ENCODE data around the gene NAALADL2. TPM values are rescaled to one million over a fixed set of nuclear protein-coding genes. Genes with fewer than 3 reads are reported as not detected.

NAALADL2 gene
- total and polyA plus RNA-seq, 2 donors (not counting 1 experiment from before 2014, with no cell fraction given): 8.8 to 11.6 TPM

GRCh38 chr3:175511219-175511785 lies 652.2 kb downstream of the NAALADL2 start:
- Histone ChIP-seq H3K4me1 (ENCODE audit: control insufficient read depth, extremely low read depth, insufficient read depth, low read length) (no peaks in the 10 kb centered on the region), H3K36me3 (ENCODE audit: control insufficient read depth, insufficient read depth, low read length) (no peaks in the 10 kb centered on the region), H4K20me1 (ENCODE audit: control insufficient read depth, extremely low read depth, insufficient read depth, low read length) (no peaks in the 10 kb centered on the region), H3K79me2 (ENCODE audit: control insufficient read depth, insufficient read depth, low read length) (no peaks in the 10 kb centered on the region), H3K9ac (ENCODE audit: insufficient read depth, low read length) (no peak overlapping the region), H3K9me3 (ENCODE audit: control insufficient read depth, insufficient read depth, low read depth, low read length) (no peaks in the 10 kb centered on the region), H3K27ac (ENCODE audit: insufficient read depth, low read length) (no peak overlapping the region), H3K4me3 (replicated peaks in 1 of 4; ENCODE audit: control extremely low read depth in 1 of 4, insufficient read depth in 1 of 4, low read depth in 3 of 4, low read length in 4 of 4) (no peak overlapping the region), H2AFZ (ENCODE audit: low read length) (no peak overlapping the region), H3K4me2 (ENCODE audit: extremely low read depth, insufficient read depth, low read length) (no peak overlapping the region), H3K27me3 (ENCODE audit: control insufficient read depth, insufficient read depth, low read length) (no peaks in the 10 kb centered on the region)
- no peak for DNase-seq (ENCODE audit: low read depth in 2 of 2)
- TF ChIP-seq EZH2 (IDR thresholded peaks at IDR 0.05; ENCODE audit: low read length, missing control alignments) (no peak), CTCF (conservative IDR thresholded peaks at IDR 0.05 in 1 of 2, IDR thresholded peaks at IDR 0.05 in 1 of 2; ENCODE audit: low read depth in 1 of 2, low read length in 2 of 2) (no peak)

- Histone ChIP-seq H4K20me1 (ENCODE audit: control insufficient read depth, extremely low read depth, insufficient read depth, low read length) (no peaks in the 10 kb centered on the region), H3K4me2 (ENCODE audit: extremely low read depth, insufficient read depth, low read length) (no peak overlapping the region), H3K4me1 (ENCODE audit: control insufficient read depth, extremely low read depth, insufficient read depth, low read length) (no peaks in the 10 kb centered on the region), H3K9ac (ENCODE audit: insufficient read depth, low read length) (no peak overlapping the region), H3K9me3 (ENCODE audit: control insufficient read depth, insufficient read depth, low read depth, low read length) (no peaks in the 10 kb centered on the region), H2AFZ (ENCODE audit: low read length) (no peak overlapping the region), H3K36me3 (ENCODE audit: control insufficient read depth, insufficient read depth, low read length) (no peaks in the 10 kb centered on the region), H3K4me3 (replicated peaks in 1 of 4; ENCODE audit: control extremely low read depth in 1 of 4, insufficient read depth in 1 of 4, low read depth in 3 of 4, low read length in 4 of 4) (no peak overlapping the region), H3K27me3 (ENCODE audit: control insufficient read depth, insufficient read depth, low read length) (no peaks in the 10 kb centered on the region), H3K27ac (ENCODE audit: insufficient read depth, low read length) (no peak overlapping the region), H3K79me2 (ENCODE audit: control insufficient read depth, insufficient read depth, low read length) (no peaks in the 10 kb centered on the region)
- DNase-seq (ENCODE audit: low read depth in 2 of 2): no peak
- TF ChIP-seq EZH2 (IDR thresholded peaks at IDR 0.05; ENCODE audit: low read length, missing control alignments) (no peak), CTCF (conservative IDR thresholded peaks at IDR 0.05 in 1 of 2, IDR thresholded peaks at IDR 0.05 in 1 of 2; ENCODE audit: low read depth in 1 of 2, low read length in 2 of 2) (no peak)
Measured at GRCh38 chr3:175512700-175513099, 653.6 kb downstream of the NAALADL2 start.

GRCh38 chr3:175518459-175518858 lies 659.3 kb downstream of the NAALADL2 start:
- Histone ChIP-seq H3K27me3 (ENCODE audit: control insufficient read depth, insufficient read depth, low read length) (no peaks in the 10 kb centered on the region), H3K4me2 (ENCODE audit: extremely low read depth, insufficient read depth, low read length) (no peak overlapping the region), H3K79me2 (ENCODE audit: control insufficient read depth, insufficient read depth, low read length) (no peaks in the 10 kb centered on the region), H4K20me1 (ENCODE audit: control insufficient read depth, extremely low read depth, insufficient read depth, low read length) (no peaks in the 10 kb centered on the region), H3K4me3 (replicated peaks in 1 of 4; ENCODE audit: control extremely low read depth in 1 of 4, insufficient read depth in 1 of 4, low read depth in 3 of 4, low read length in 4 of 4) (no peak overlapping the region), H3K9me3 (ENCODE audit: control insufficient read depth, insufficient read depth, low read depth, low read length) (no peaks in the 10 kb centered on the region), H3K4me1 (ENCODE audit: control insufficient read depth, extremely low read depth, insufficient read depth, low read length) (no peaks in the 10 kb centered on the region), H3K9ac (ENCODE audit: insufficient read depth, low read length) (no peak overlapping the region), H2AFZ (ENCODE audit: low read length) (no peak overlapping the region), H3K27ac (ENCODE audit: insufficient read depth, low read length) (no peak overlapping the region), H3K36me3 (ENCODE audit: control insufficient read depth, insufficient read depth, low read length) (no peaks in the 10 kb centered on the region)
- DNase-seq (ENCODE audit: low read depth in 2 of 2): no peak
- TF ChIP-seq EZH2 (IDR thresholded peaks at IDR 0.05; ENCODE audit: low read length, missing control alignments) (no peak), CTCF (conservative IDR thresholded peaks at IDR 0.05 in 1 of 2, IDR thresholded peaks at IDR 0.05 in 1 of 2; ENCODE audit: low read depth in 1 of 2, low read length in 2 of 2) (no peak)
